Measurements from ENCODE around the gene LAMTOR2.

The LAMTOR2 gene

GRCh38 chr1:156075775-156076204 is 21.2 kb downstream of the LAMTOR2 start:
- TF ChIP-seq CTCF (conservative IDR thresholded peaks at IDR 0.05; ENCODE audit: low read depth, low read length): no peak
- H3K27ac ChIP-seq: no peak overlapping the region

GRCh38 chr1:156076609-156077429 is 22.2 kb downstream of the LAMTOR2 start:
- no peaks in the 10 kb centered on the region for H3K36me3 ChIP-seq (ENCODE audit: insufficient read depth)
- H3K9ac ChIP-seq: no peak overlapping the region
- no peaks in the 10 kb centered on the region for H3K79me2 ChIP-seq (ENCODE audit: insufficient read depth, low read depth)
- no peak overlapping the region for H3K4me2 ChIP-seq
- no peaks in the 10 kb centered on the region for H3K27me3 ChIP-seq (ENCODE audit: insufficient read depth, low read depth)
- H4K20me1 ChIP-seq (ENCODE audit: insufficient read depth): no peaks in the 10 kb centered on the region
- H3K4me1 ChIP-seq (ENCODE audit: low read depth, poor library complexity, severe bottlenecking): no peaks in the 10 kb centered on the region
- H3K27ac ChIP-seq: no peak overlapping the region
- TF ChIP-seq CTCF (conservative IDR thresholded peaks at IDR 0.05; ENCODE audit: low read depth, low read length): no peak
- H2AFZ ChIP-seq (ENCODE audit: low read depth): no peak overlapping the region
- no peak overlapping the region for H3K4me3 ChIP-seq (IDR thresholded peaks at IDR 0.05; ENCODE audit: insufficient read depth, low read depth, low read length)

More at GRCh38 chr1:156075775-156076204, 21.2 kb downstream of the LAMTOR2 start:
- Histone ChIP-seq H3K9ac (no peak overlapping the region), H3K79me2 (ENCODE audit: insufficient read depth, low read depth) (no peaks in the 10 kb centered on the region), H4K20me1 (ENCODE audit: insufficient read depth) (no peaks in the 10 kb centered on the region), H3K4me1 (ENCODE audit: low read depth, poor library complexity, severe bottlenecking) (no peaks in the 10 kb centered on the region), H3K27me3 (ENCODE audit: insufficient read depth, low read depth) (no peaks in the 10 kb centered on the region), H3K4me3 (IDR thresholded peaks at IDR 0.05; ENCODE audit: insufficient read depth, low read depth, low read length) (no peak overlapping the region), H2AFZ (ENCODE audit: low read depth) (no peak overlapping the region), H3K4me2 (no peak overlapping the region), H3K36me3 (ENCODE audit: insufficient read depth) (no peaks in the 10 kb centered on the region)

GRCh38 chr1:156077430-156077760 is 22.8 kb downstream of the LAMTOR2 start:
- Histone ChIP-seq H3K79me2 (ENCODE audit: insufficient read depth, low read depth) (no peaks in the 10 kb centered on the region), H4K20me1 (ENCODE audit: insufficient read depth) (no peaks in the 10 kb centered on the region), H3K4me2 (no peak overlapping the region), H3K9ac (no peak overlapping the region), H3K27me3 (ENCODE audit: insufficient read depth, low read depth) (no peaks in the 10 kb centered on the region), H3K36me3 (ENCODE audit: insufficient read depth) (no peaks in the 10 kb centered on the region), H2AFZ (ENCODE audit: low read depth) (no peak overlapping the region), H3K27ac (no peak overlapping the region), H3K4me3 (IDR thresholded peaks at IDR 0.05; ENCODE audit: insufficient read depth, low read depth, low read length) (no peak overlapping the region), H3K4me1 (ENCODE audit: low read depth, poor library complexity, severe bottlenecking) (no peaks in the 10 kb centered on the region)
- no peak for TF ChIP-seq CTCF (conservative IDR thresholded peaks at IDR 0.05; ENCODE audit: low read depth, low read length)

- Histone ChIP-seq H3K4me3 (IDR thresholded peaks at IDR 0.05; ENCODE audit: insufficient read depth, low read depth, low read length) (no peak overlapping the region), H3K4me1 (ENCODE audit: low read depth, poor library complexity, severe bottlenecking) (peaks cover 8% of the 10 kb centered on the region), H3K4me2 (no peak overlapping the region), H3K79me2 (ENCODE audit: insufficient read depth, low read depth) (no peaks in the 10 kb centered on the region), H2AFZ (ENCODE audit: low read depth) (no peak overlapping the region), H4K20me1 (ENCODE audit: insufficient read depth) (no peaks in the 10 kb centered on the region), H3K27me3 (ENCODE audit: insufficient read depth, low read depth) (peaks cover 10% of the 10 kb centered on the region), H3K9ac (no peak overlapping the region), H3K36me3 (ENCODE audit: insufficient read depth) (no peaks in the 10 kb centered on the region), H3K27ac (no peak overlapping the region)
- no peak for TF ChIP-seq CTCF (conservative IDR thresholded peaks at IDR 0.05; ENCODE audit: low read depth, low read length)
These were observed 24.1 kb downstream of the LAMTOR2 start for GRCh38 chr1:156078728-156079127.
